NCI-H187 treated with DMSO at 0.1 percent for 48 hours (cell line): ENCODE data around the gene ST6GALNAC4.

Experiments used
- DNase-seq: peaks from one replicate; lab custom pipeline; 2025; lab: John Stamatoyannopoulos, UW

ST6GALNAC4 gene

GRCh38 chr9:127929625-127929979 lies 12.8 kb upstream of the ST6GALNAC4 start:
- no peak for DNase-seq

GRCh38 chr9:127928676-127929624 lies 12.1 kb upstream of the ST6GALNAC4 start:
- DNase-seq = no peak

GRCh38 chr9:127927988-127928675 lies 11.3 kb upstream of the ST6GALNAC4 start:
- DNase-seq = no peak

GRCh38 chr9:127927201-127927987 lies 10.6 kb upstream of the ST6GALNAC4 start:
- no peak for DNase-seq

- DNase-seq = no peak
Observed at GRCh38 chr9:127926906-127927200, 10.0 kb upstream of the ST6GALNAC4 start.

GRCh38 chr9:127925959-127926905 lies 9.4 kb upstream of the ST6GALNAC4 start:
- no peak for DNase-seq

GRCh38 chr9:127924736-127925444 lies 8.0 kb upstream of the ST6GALNAC4 start:
- DNase-seq = no peak

GRCh38 chr9:127923771-127924170 lies 6.9 kb upstream of the ST6GALNAC4 start:
- no peak for DNase-seq

GRCh38 chr9:127923046-127923445 lies 6.2 kb upstream of the ST6GALNAC4 start:
- no peak for DNase-seq

- no peak for DNase-seq
Observed at GRCh38 chr9:127921557-127922120, 4.8 kb upstream of the ST6GALNAC4 start.

- DNase-seq = no peak
Observed at GRCh38 chr9:127920794-127921193, 4.0 kb upstream of the ST6GALNAC4 start.

- no peak for DNase-seq
Observed at GRCh38 chr9:127919253-127919815, 2.5 kb upstream of the ST6GALNAC4 start.

- no peak for DNase-seq
Observed at GRCh38 chr9:127918183-127919107, 1.6 kb upstream of the ST6GALNAC4 start.

- no peak for DNase-seq
Observed at GRCh38 chr9:127917603-127918002, 762 bp upstream of the ST6GALNAC4 start.

GRCh38 chr9:127915801-127916719 lies 781 bp downstream of the ST6GALNAC4 start:
- no peak for DNase-seq

- DNase-seq = no peak
Observed at GRCh38 chr9:127915325-127915752, 1.5 kb downstream of the ST6GALNAC4 start.

- no peak for DNase-seq
Observed at GRCh38 chr9:127913682-127914081, 3.2 kb downstream of the ST6GALNAC4 start.

GRCh38 chr9:127912882-127913281 lies 4.0 kb downstream of the ST6GALNAC4 start:
- DNase-seq = no peak
